ENCODE results near the gene IFT57.

DNA sequence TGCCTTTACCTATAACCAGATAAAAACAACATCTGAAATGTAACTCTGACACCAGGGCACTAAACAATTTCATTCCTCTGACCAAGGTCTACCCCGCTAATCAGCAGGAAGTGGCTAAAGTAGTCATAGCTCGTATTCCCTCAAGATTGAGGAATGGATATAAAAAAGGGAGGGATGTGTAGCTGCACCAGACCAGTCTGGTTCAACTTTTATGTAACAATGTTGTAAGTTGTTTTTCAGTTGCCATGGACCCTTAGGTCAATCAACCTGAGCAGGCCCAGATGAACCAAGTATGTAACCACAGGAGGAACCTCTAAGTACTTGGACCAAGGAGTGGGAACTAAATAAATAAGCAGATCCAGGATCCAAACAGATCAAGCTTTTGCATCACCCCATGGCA is 28.4 kb upstream of the IFT57 start:
- TF ChIP-seq, protein P1, sequence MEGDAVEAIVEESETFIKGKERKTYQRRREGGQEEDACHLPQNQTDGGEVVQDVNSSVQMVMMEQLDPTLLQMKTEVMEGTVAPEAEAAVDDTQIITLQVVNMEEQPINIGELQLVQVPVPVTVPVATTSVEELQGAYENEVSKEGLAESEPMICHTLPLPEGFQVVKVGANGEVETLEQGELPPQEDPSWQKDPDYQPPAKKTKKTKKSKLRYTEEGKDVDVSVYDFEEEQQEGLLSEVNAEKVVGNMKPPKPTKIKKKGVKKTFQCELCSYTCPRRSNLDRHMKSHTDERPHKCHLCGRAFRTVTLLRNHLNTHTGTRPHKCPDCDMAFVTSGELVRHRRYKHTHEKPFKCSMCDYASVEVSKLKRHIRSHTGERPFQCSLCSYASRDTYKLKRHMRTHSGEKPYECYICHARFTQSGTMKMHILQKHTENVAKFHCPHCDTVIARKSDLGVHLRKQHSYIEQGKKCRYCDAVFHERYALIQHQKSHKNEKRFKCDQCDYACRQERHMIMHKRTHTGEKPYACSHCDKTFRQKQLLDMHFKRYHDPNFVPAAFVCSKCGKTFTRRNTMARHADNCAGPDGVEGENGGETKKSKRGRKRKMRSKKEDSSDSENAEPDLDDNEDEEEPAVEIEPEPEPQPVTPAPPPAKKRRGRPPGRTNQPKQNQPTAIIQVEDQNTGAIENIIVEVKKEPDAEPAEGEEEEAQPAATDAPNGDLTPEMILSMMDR (conservative IDR thresholded peaks at IDR 0.05; ENCODE audit: low read length) = no peak
- TF ChIP-seq EZH2phosphoT487 (IDR thresholded peaks at IDR 0.05; ENCODE audit: borderline replicate concordance) = no peak
